Lower lobe of right lung (tissue), 2 donors: ENCODE results near the gene SYNE2. TPM values are rescaled to one million over a fixed set of nuclear protein-coding genes. Genes with fewer than 3 reads are reported as not detected.

ENCODE experiments used
- ATAC-seq, 2 donors: fragments of 200-7000 bp; cut with Tn5 transposase; one replicate each; pipeline ENCODE4 v1.9.1; 2020 to 2022; ENCODE audit warnings: mild to moderate bottlenecking in 2 of 2, moderate library complexity in 2 of 2
- DNase-seq: peaks from one replicate; pipeline ENCODE4 v3.0.0-alpha.2; 2020
- H3K27ac ChIP-seq: fragments of 200-600 bp; one replicate; pipeline ENCODE4 v1.8.0; 2022
- H3K27me3 ChIP-seq: fragments of 200-600 bp; one replicate; pipeline ENCODE4 v1.8.0; 2022; ENCODE audit warnings: low read depth
- H3K36me3 ChIP-seq: fragments of 200-600 bp; one replicate; pipeline ENCODE4 v1.8.0; 2022; ENCODE audit warnings: mild to moderate bottlenecking
- H3K4me1 ChIP-seq: fragments of 200-600 bp; one replicate; pipeline ENCODE4 v1.8.0; 2022
- H3K4me3 ChIP-seq: fragments of 200-600 bp; one replicate; pipeline ENCODE4 v1.8.0; 2022; ENCODE audit warnings: mild to moderate bottlenecking
- H3K9me3 ChIP-seq: fragments of 200-600 bp; one replicate; pipeline ENCODE4 v1.8.0; 2022
- intact Hi-C: fragments of 100-400 bp; cut with DNase I; formaldehyde crosslinking; loops from one replicate; pipeline ENCODE4 v1.11.0; 2022
- total RNA-seq: library from RNA; stranded (reverse); fragmentation: NEBNext Ultra II Directional; extraction: Animal tissue kit (Norgen Biotek cat#: 25700); gene quantifications from one replicate; pipeline ENCODE4 v1.2.1, GENCODE V29; 2021
- TF ChIP-seq, protein P1 (sequence below): fragments of 200-600 bp; IDR thresholded peaks from one replicate; pipeline ENCODE4 v1.8.0; 2022; ENCODE audit warnings: antibody characterized with exemption, mild to moderate bottlenecking
- donor health status: DM: no; HTN: yes; CAD: no; lungs with severe emphysema.

The SYNE2 gene
- total RNA-seq, 1 donor from 2014 or later = 129 TPM

DNA sequence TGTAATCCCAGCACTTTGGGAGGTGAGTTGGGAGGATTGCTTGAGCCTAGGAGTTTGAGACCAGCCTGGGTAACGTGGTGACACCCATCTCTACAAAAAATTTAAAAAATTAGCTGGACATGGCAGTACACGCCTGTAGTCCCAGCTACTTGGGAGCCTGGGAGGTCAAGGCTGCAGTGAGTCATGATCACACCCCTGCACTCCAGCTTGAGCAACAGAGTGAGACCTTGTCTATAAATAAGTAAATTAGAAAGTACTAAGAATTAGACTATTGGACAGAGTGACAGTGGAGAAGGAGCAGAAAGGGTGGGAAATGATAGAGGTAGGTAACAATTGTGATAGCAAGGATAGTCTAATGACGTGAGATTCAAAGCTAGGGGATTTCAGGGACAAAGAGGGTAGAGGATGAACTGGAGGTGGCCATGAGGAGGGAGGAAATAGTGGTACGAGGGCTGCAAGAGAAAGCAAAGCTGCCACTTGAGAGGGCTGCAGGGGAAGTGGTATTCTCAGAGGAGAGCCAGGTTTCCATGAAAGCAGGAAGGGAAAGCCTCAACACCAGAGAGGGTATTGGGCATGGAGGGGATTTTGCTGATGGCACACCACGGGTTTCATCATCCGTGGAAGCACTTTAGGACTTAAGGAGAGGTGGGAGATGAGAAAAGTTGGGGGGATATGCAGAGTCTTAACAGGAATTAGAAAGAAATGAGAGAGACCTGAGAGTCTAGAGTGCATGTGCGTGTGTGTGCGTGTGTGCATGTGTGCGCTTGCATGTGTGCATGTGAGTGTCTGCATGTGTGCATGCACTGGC lies 85.6 kb downstream of the SYNE2 start:
- H3K4me3 ChIP-seq = no peak overlapping the region
- ATAC-seq = peak in 1 of 2 donors; percentile 26
- H3K4me1 ChIP-seq = peaks cover 8% of the 10 kb centered on the region
- no peaks in the 10 kb centered on the region for H3K27me3 ChIP-seq
- TF ChIP-seq, protein P1, sequence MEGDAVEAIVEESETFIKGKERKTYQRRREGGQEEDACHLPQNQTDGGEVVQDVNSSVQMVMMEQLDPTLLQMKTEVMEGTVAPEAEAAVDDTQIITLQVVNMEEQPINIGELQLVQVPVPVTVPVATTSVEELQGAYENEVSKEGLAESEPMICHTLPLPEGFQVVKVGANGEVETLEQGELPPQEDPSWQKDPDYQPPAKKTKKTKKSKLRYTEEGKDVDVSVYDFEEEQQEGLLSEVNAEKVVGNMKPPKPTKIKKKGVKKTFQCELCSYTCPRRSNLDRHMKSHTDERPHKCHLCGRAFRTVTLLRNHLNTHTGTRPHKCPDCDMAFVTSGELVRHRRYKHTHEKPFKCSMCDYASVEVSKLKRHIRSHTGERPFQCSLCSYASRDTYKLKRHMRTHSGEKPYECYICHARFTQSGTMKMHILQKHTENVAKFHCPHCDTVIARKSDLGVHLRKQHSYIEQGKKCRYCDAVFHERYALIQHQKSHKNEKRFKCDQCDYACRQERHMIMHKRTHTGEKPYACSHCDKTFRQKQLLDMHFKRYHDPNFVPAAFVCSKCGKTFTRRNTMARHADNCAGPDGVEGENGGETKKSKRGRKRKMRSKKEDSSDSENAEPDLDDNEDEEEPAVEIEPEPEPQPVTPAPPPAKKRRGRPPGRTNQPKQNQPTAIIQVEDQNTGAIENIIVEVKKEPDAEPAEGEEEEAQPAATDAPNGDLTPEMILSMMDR = no peak
- intact Hi-C loops = no loop called here
- H3K9me3 ChIP-seq = no peaks in the 10 kb centered on the region
- no peak overlapping the region for H3K27ac ChIP-seq
- H3K36me3 ChIP-seq = peaks cover 15% of the 10 kb centered on the region
- no peak for DNase-seq

DNA sequence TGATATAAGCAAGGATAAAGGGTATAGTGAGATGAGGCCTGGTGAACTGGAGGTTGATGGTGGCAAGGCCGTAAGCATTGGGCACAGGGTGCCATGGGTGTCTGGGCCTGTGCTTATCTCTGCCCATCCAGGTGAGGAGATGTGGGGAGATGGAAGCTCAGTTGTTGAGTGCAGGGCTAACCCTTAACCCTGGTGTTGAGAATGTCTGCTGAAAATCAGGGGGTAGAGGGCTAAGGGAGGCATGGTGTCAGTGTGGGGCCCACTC lies 86.1 kb downstream of the SYNE2 start:
- intact Hi-C loops = no loop called here
- TF ChIP-seq, protein P1 = no peak

DNA sequence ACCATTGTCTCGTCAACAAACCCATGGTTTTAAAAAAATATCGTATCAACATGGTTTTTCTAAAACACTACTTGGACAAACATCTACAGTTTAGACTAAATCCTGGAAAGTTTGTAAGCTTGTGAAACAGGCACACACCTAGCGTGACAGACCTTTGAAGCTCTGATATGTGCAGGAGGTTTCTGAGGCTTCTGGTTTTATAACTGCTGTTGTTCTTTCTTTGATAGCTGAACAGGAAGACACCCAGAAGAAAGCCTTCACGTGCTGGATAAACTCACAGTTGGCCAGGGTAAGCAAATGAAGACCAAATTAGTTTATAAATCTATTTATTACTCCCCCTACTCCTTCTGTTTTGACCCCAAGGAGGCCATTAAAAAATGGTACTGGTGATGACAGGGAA lies 87.6 kb downstream of the SYNE2 start:
- DNase-seq = no peak
- Histone ChIP-seq H3K27ac (no peak overlapping the region), H3K4me3 (no peak overlapping the region), H3K36me3 (peaks cover 15% of the 10 kb centered on the region), H3K27me3 (no peaks in the 10 kb centered on the region), H3K9me3 (no peaks in the 10 kb centered on the region), H3K4me1 (peaks cover 8% of the 10 kb centered on the region)
- intact Hi-C loops = no loop called here
- TF ChIP-seq, protein P1 = no peak
- ATAC-seq = no peak

More for the DNA sequence above, 86.1 kb downstream of the SYNE2 start:
- ATAC-seq (no peak), DNase-seq (no peak)
- Histone ChIP-seq H3K27ac (no peak overlapping the region), H3K4me3 (no peak overlapping the region), H3K36me3 (peaks cover 15% of the 10 kb centered on the region), H3K4me1 (peaks cover 8% of the 10 kb centered on the region), H3K27me3 (no peaks in the 10 kb centered on the region), H3K9me3 (no peaks in the 10 kb centered on the region)

DNA sequence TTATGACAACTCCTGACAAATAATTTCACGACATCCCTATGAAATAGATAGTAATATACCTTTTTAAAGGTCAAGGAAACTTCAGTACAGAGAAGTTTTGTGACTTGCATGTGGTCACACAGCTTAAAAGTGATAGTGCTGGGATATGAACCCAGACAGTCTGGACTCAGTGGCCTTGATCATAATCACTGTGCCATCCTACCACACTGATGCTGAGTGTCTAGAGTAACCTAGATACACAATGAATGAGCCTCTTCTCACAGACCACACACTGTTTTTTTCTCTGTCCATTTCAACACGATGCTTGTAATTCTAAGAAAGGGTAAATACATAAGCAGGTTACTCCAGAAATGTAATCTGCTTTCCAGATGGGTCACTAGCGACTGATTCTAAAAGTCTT lies 88.2 kb downstream of the SYNE2 start:
- peaks cover 8% of the 10 kb centered on the region for H3K4me1 ChIP-seq
- H3K9me3 ChIP-seq = no peaks in the 10 kb centered on the region
- H3K4me3 ChIP-seq = no peak overlapping the region
- no peak overlapping the region for H3K27ac ChIP-seq
- DNase-seq (no peak), ATAC-seq (no peak)
- peaks cover 15% of the 10 kb centered on the region for H3K36me3 ChIP-seq
- TF ChIP-seq, protein P1 = no peak
- H3K27me3 ChIP-seq = no peaks in the 10 kb centered on the region
- intact Hi-C loops = no loop called here

DNA sequence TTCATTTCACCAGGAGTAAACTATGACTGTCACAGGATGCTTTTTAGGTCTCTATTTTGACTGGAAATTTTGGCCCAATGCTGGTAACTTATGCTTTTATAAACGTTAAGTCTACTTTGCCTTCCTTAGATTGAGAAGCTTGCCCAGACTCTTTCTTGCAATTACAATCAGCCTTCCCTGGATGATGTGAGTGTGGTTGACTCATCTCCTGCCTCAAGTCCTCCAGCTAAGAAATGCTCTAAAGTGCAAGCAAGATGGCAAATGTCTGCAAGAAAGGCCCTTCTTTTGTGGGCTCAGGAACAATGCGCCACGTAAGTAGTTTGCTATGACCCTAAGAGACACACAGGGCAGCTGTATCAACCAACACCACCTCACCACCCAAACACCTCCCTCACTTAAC lies 96.9 kb downstream of the SYNE2 start:
- no peak for DNase-seq
- no peak overlapping the region for H3K27ac ChIP-seq
- intact Hi-C loops = no loop called here
- ATAC-seq = no peak
- H3K36me3 ChIP-seq = peaks cover 40% of the 10 kb centered on the region
- no peaks in the 10 kb centered on the region for H3K27me3 ChIP-seq
- TF ChIP-seq, protein P1 = no peak
- H3K4me3 ChIP-seq = no peak overlapping the region
- H3K9me3 ChIP-seq = no peaks in the 10 kb centered on the region
- H3K4me1 ChIP-seq = no peaks in the 10 kb centered on the region
